ENCODE measurements around the gene GOLGA2. TPM values are rescaled to one million over a fixed set of nuclear protein-coding genes. Genes with fewer than 3 reads are reported as not detected.

Gene GOLGA2
- total RNA-seq = 10 to 100 TPM; 40.3 to 47.1 TPM

DNA sequence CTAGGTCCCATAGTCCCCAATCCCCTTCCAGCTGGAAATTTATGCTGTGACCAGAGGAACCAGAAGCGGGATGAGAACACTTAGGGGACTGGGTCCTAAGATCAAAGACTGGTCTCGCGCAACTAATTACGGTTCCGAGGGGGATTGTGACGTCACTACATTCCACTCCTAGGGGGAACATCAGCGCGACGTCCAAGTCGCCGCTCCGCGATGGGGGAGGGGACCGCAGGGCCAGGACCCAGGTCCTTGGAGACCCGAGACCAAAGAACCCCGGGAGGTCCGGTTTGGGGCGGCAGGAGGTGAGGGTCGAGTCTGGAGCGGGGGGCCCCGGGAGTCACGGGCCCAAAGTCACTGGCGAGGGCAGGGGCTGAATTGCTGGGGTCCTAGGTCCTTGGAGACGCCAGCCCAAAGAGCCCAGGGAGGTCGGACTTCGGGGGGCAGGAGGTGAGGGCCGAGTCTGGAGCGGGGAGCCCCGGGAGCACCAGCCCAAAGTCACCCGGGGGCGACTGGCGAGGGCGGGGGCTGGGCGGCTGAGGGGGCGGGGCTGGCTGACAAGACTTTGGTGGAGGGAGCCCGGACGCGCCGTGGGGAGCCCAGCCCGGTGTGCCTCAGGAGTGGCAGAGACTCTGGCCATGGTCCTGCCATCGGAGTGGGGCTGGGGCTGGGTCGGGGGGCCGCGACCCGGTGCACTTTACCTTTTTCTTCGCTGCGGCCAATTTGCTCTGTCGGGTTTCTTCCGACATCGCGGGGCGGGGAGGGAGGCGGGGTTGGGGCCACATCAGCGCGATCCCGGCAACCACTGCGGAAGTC, at the start of gene GOLGA2:
Gene GOLGA2, minus strand, starts transcription at position 810 of the 810 bp plus-strand sequence. Its CDS starts 31 bp downstream, at position 779.

DNA sequence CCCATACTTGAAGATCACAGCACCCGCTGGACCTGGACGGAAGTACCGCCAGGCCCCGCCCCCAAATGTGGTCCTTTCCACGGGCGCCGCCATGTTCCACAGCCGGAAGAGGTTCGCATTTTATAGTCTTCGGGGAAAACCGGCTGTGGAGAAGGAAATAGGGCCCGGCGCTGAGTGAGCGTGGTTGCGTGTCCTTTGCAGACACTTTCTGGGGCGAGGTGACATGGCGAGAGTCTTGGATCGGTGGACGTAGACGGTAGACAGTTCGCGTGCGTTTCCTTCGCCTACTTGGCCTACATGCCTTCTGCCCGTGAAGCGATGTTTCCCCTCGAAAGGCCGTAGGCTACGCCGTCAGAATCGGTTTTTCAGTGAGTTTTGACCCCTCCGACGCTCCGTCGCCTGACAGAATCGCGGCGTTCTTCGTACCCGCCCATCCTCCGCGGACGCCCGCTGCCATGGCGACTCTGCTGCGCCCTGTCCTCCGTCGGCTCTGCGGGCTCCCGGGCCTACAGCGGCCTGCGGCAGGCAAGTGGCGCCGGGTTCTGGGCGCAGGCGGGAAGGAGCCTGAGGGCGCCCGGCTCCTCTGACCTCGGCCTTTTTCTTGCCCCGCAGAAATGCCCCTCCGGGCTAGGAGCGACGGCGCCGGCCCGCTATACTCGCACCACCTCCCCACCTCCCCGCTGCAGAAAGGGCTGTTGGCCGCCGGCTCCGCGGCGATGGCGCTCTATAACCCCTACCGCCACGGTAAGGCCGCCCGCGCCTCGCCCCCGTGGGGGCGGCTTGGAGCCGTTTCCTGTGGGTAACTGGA, 46.8 kb upstream of the GOLGA2 start, which contains the start of the genes COQ4 and TRUB2:
Gene COQ4, plus strand, starts transcription at position 436 of the 808 bp plus-strand sequence. Its CDS starts 20 bp downstream, at position 456.
Gene TRUB2, minus strand, starts transcription at position 44 of the 808 bp plus-strand sequence. Its CDS starts 39 bp downstream, at position 5.

DNA sequence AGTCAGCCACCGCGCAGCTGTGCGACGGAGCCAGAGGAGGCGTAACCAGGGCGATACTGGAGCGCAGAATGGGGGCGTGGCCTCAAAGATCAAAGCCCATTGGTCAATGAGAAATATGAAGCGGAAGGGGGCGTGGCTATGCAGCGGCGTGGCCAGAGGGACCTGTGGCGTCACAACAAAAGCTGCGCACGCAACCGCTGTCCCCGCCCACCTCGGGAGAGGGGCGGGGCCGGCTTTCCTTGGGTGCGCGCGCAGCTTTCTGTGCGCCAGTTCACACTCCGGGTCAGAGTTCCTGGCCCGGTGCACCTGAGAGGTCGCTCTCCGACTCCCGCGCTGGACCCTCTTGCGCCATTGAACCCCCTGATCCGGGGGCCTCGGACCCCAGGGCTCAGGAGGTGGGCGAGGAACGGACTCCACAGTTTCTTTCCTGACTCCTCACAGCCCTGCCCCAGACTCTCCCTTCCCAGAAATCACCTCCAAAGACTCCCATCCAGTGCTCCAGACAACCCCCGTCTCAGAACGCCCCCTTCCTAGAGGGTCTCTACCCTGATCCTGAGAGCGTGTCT, 284 bp upstream of the GOLGA2 start, which contains the start of gene SWI5:
Gene SWI5, plus strand, starts transcription at position 269 of the 566 bp plus-strand sequence.

Small RNA genes within 50 kb of the gene (microRNA-seq; reads per million reads assigned to microRNA genes)
- gene MIR199B (ENCODE audit: borderline microRNAs expressed, borderline replicate concordance) = not detected
- gene MIR3154 (ENCODE audit: borderline microRNAs expressed, borderline replicate concordance) = not detected

Other genes with a start within 250 kb of the GOLGA2 start
- gene NAIF1, start 208.7 kb downstream of the GOLGA2 start, total RNA-seq = 10 to 100 TPM; 11.0 to 12.9 TPM
- 10 to 100 TPM; 15.4 to 16.0 TPM for gene SLC25A25, start 207.8 kb downstream of the GOLGA2 start, total RNA-seq
- gene PTGES2, start 148.3 kb downstream of the GOLGA2 start, total RNA-seq = 10 to 100 TPM; 44.6 to 50.5 TPM
- not detected for gene LCN2, start 126.6 kb downstream of the GOLGA2 start, total RNA-seq
- gene BBLN, start 115.7 kb downstream of the GOLGA2 start, total RNA-seq = 10 to 100 TPM; 95.0 to 96.0 TPM
- gene CIZ1, start 84.4 kb downstream of the GOLGA2 start, total RNA-seq = 100 to 1,000 TPM; 118 to 121 TPM
- gene DNM1, start 72.6 kb downstream of the GOLGA2 start, total RNA-seq = under 1 TPM; 0.25 to 0.99 TPM
- gene SWI5, start 269 bp upstream of the GOLGA2 start, total RNA-seq = 10 to 100 TPM; 10.9 to 12.1 TPM
- gene TRUB2, start 46.4 kb upstream of the GOLGA2 start, total RNA-seq = 10 to 100 TPM; 21.5 to 23.2 TPM
- 10 to 100 TPM; 34.7 to 35.2 TPM for gene COQ4, start 46.8 kb upstream of the GOLGA2 start, total RNA-seq
- 10 to 100 TPM; 11.5 to 14.4 TPM for gene SLC27A4, start 64.5 kb upstream of the GOLGA2 start, total RNA-seq
- gene URM1, start 95.4 kb upstream of the GOLGA2 start, total RNA-seq = 10 to 100 TPM; 72.6 to 75.8 TPM
- under 1 TPM; 0.39 to 0.58 TPM for gene CERCAM, start 144.8 kb upstream of the GOLGA2 start, total RNA-seq
- gene ODF2, start 180.0 kb upstream of the GOLGA2 start, total RNA-seq = 10 to 100 TPM; 46.8 to 52.0 TPM
- gene GLE1, start 228.7 kb upstream of the GOLGA2 start, total RNA-seq = 10 to 100 TPM; 37.5 to 41.3 TPM